ENCODE data around the gene SSX2IP.
"Not testable (repeated sequence)": the region's sequence is repeated elsewhere in the genome, so short reads cannot be mapped to it uniquely, and the experiment has no call there.

SSX2IP gene

GRCh38 chr1:84690397-84691121 is at the start of gene SSX2IP:
Gene SSX2IP, minus strand, starts transcription at chr1:84690461. Its CDS starts 19,242 bp downstream, at chr1:84671219.
- peak; percentile 99 to 100 for DNase-seq

- no peak for DNase-seq
Observed at GRCh38 chr1:84738237-84738636, 48.0 kb upstream of the SSX2IP start.

GRCh38 chr1:84737590-84737989 is 47.3 kb upstream of the SSX2IP start:
- DNase-seq: no peak

- no peak for DNase-seq
Observed at GRCh38 chr1:84736944-84737343, 46.7 kb upstream of the SSX2IP start.

GRCh38 chr1:84736445-84736844 is 46.2 kb upstream of the SSX2IP start:
- no peak for DNase-seq

- no peak for DNase-seq
Observed at GRCh38 chr1:84735483-84735882, 45.2 kb upstream of the SSX2IP start.

- no peak for DNase-seq
Observed at GRCh38 chr1:84732520-84732919, 42.3 kb upstream of the SSX2IP start.

- no peak for DNase-seq
Observed at GRCh38 chr1:84731519-84731918, 41.3 kb upstream of the SSX2IP start.

- not testable (repeated sequence) for DNase-seq
Observed at GRCh38 chr1:84727711-84728110, 37.5 kb upstream of the SSX2IP start.

GRCh38 chr1:84726593-84727499 is 36.6 kb upstream of the SSX2IP start:
- DNase-seq: no peak

GRCh38 chr1:84724128-84724860 is 34.0 kb upstream of the SSX2IP start:
- DNase-seq: peak; percentile 42 to 57

- no peak for DNase-seq
Observed at GRCh38 chr1:84722794-84723193, 32.5 kb upstream of the SSX2IP start.

- DNase-seq: not testable (repeated sequence)
Observed at GRCh38 chr1:84721872-84722271, 31.6 kb upstream of the SSX2IP start.

GRCh38 chr1:84721152-84721551 is 30.9 kb upstream of the SSX2IP start:
- DNase-seq: no peak

GRCh38 chr1:84720221-84720780 is 30.0 kb upstream of the SSX2IP start:
- DNase-seq: no peak

GRCh38 chr1:84719543-84720217 is 29.4 kb upstream of the SSX2IP start:
- DNase-seq: no peak

GRCh38 chr1:84715342-84716019 is 25.2 kb upstream of the SSX2IP start:
- DNase-seq: no peak

GRCh38 chr1:84712276-84712874 is 22.1 kb upstream of the SSX2IP start:
- DNase-seq: no peak

- no peak for DNase-seq
Observed at GRCh38 chr1:84711869-84712268, 21.6 kb upstream of the SSX2IP start.

- DNase-seq: no peak
Observed at GRCh38 chr1:84711121-84711520, 20.9 kb upstream of the SSX2IP start.

GRCh38 chr1:84709131-84709530 is 18.9 kb upstream of the SSX2IP start:
- DNase-seq: no peak
